ENCODE results near the gene CHN2.

Gene CHN2

DNA sequence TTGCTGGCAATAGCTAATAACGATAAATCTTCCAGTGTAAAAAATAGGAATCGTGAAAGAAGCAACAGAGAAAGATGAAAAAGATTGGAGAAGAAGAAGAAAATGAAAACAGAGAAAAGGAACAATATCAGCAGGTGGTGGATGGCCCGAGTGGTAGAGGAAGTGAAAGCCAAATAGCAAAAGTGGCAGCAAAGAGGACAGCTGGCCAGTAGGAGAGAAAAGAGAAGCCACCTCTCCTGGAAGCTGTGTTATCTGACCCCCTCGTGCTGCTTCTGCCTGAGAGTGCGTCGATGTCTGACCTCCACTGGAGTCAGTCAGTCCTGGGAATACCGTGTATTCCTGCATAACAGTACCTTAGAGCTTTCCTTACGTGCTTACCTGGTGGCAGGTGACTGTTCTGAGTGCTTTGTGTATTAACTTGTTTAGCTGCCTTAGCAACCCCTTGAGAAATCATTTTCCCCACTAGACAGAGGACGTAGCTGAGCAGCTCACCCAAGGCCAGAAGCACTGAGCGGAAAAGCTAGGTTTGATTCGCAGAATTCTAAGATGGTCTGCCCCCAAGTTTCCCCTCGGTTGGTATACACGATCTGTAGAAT lies 88.3 kb downstream of the CHN2 start:
- no peak for DNase-seq (ENCODE audit: low read depth in 2 of 2)

DNA sequence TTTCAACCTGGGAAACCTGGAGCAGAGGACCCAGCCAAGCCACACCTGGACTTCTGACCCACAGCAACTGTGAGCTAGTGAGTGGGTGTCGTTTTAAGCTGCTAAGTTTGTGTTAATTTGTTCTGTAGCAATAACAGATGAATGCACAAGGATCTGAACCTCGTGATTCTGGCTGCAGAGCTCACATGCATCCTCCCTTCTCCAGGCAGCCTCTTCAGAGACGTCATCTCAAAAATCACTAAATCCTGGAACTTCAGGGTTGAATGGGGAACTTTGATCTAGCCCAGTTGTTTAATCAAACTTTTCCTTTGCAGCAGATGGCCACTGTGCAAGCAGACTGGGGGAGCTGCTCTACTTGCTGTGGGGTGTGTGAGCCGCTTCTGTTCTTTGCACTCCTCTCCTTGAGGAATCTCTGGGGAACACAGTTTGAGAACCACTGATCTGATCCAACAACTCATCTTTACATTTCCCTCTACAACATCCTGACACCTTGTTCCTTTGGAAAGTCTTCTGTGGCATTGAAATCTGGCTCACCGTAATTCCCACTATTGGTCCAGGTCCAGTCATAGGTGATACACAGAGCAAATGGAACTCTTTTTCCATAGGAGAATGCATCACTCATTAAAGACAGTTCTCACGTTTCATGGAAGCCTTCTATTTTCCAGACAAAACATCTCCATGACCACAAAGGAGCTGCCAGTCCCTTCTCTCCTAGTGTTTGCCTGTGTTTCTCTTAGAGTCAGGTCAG lies 90.3 kb downstream of the CHN2 start:
- no peak for DNase-seq (ENCODE audit: low read depth in 2 of 2)

DNA sequence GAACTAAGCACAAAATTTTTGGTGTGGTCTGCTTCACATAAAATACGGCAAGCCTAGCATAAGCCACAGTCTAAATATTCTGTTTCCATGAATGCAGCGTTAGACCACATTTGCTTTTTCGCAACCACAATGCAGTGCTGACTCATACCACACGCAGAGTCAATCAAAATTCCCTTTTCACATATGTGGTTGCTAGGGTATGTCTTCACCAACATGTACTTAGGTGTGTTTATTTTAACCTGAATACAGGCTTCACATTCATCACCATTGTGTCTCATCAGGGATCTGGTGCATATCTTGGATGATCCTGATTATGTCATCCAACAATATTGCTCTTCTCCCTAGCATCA lies 90.8 kb downstream of the CHN2 start:
- DNase-seq (ENCODE audit: low read depth in 2 of 2), result peak in 1 of 2 donors; percentile 14

DNA sequence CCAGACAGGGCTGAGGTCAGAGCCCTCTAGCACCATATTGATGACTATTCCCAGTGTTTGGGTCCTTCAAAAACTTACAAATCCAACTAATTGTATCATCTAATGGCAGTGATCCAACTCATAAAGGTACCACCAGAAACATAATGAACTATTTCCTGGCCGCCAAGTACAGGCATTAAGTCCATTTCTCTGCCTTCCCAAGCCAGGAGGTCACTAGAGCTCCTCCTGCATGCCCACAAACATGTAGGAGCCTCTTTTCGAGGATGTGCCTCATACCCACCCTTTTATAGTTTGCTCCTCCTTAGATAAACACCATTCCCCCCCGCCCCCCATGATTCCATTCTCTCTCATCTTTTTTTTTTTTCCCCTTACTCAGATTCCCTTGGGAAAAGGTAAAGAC lies 91.3 kb downstream of the CHN2 start:
- no peak for DNase-seq (ENCODE audit: low read depth in 2 of 2)

DNA sequence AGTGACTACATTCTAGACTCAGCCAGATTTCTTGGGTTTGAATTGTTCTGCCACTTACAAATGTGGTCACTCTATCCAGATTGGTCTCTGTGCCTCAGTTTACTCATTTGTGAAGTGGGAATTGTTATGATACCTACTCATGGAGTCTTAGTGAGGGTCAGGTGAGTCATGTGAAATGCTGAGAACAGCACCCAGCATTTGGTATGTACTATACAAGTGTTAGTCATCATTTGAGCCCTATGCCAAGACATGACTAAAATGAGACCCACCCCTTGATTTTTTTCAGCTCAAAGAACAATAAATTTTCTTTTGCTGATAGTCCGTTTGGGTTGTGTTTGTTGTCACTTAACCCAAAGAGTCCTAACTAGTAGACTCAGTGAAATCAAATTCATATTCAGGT lies 92.8 kb downstream of the CHN2 start:
- no peak for DNase-seq (ENCODE audit: low read depth in 2 of 2)

DNA sequence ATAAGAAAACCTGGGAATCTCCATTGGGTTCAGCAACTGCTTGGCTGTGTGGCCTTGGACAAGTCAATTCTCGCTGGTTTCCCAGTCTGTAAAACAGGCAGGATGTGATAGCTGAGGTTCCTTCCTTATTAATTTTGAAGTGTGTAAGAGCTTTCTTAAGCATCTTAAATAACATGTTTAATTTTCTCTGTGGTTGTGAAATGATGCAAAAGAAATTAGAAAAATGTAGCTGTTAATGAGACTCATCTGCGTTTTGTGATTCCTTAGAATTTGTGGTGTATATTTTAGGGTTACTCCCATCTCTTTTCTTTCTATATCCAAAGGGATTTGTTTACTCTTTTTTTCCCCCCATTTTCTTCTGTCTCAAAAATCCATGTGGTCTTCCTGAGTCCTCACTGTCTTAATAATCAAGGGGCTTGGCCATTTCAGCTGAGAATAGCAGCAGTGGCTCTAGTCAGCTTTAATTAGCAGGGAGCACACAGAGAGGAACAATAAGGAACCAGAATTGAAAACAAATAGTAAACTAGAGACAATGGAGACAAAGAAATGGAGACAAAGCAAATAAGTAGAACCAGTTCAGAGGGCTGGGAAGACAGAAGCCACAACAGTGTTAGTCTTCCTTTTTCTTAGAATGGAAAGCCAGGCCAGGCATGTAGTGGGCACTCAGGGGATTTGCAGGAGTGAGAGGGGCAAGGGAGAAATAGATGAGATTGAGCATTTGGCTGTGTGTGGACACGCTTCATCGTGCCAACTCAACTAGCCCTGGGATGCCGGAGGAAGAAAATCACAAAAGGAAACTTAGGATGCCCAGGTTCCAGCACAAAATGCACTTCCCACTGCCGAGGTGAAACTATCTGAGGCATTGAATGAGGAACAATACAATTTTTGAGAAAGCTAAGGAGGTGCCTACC lies 93.9 kb downstream of the CHN2 start:
- no peak for DNase-seq (ENCODE audit: low read depth in 2 of 2)

DNA sequence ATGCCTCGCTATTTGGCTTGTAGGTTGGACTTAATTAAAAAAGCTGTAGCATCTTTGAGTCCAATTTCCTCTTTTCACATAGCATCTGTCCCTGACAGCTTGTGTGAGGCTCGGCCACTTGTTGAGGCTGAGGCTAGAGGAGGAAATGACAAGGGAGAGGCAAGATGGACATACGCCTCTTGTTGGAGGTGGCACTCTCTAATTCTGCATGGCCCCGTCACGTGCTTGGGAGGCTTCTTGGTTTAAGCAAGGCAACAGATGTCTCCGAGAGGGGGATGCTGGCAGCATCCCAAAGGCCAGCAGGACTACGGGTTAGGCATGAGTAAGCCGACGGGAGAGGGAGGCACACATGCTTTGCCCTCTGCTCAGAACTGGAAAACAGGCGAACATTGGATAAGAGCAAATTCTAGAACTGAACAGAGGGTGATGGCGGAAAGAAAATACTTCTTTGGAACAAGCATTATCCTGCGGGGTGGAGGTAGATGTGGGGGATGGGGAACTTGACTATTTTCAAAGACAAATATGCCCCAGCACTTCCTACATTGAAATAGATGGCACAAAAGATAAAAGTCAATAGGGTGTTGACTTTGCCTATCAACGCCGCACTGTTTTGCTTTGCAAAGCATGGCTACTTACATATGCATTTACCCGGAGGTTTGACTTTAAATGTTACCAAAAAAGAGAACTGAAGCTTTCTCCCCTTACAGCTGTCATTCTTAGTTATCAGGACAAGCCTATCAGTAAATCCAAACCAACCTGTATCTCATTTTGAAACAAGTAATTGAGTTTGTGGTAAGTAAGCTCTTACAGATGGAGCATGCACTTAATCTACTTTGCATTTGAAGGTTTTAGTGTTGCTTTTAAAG lies 94.8 kb downstream of the CHN2 start:
- DNase-seq (ENCODE audit: low read depth in 2 of 2), result no peak

DNA sequence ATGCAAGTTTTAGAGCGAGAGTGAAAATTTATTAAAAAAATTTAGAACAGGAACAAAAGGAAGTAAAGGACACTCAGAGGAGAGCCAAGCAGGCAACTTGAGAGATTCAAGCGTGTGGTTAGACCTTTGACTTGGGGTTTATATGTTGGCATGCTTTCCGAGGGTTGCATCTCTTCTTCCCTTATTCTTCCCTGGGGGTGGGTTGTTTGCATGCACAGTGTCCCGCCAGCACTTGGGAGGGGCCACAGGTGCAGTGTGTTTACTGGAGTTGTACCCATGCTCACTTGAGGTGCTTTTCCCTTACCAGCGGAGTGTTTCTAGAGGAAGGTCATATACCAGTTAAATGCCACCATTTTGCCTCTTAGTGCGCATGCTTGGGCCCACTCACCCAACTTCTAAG lies 96.3 kb downstream of the CHN2 start:
- no peak for DNase-seq (ENCODE audit: low read depth in 2 of 2)

DNA sequence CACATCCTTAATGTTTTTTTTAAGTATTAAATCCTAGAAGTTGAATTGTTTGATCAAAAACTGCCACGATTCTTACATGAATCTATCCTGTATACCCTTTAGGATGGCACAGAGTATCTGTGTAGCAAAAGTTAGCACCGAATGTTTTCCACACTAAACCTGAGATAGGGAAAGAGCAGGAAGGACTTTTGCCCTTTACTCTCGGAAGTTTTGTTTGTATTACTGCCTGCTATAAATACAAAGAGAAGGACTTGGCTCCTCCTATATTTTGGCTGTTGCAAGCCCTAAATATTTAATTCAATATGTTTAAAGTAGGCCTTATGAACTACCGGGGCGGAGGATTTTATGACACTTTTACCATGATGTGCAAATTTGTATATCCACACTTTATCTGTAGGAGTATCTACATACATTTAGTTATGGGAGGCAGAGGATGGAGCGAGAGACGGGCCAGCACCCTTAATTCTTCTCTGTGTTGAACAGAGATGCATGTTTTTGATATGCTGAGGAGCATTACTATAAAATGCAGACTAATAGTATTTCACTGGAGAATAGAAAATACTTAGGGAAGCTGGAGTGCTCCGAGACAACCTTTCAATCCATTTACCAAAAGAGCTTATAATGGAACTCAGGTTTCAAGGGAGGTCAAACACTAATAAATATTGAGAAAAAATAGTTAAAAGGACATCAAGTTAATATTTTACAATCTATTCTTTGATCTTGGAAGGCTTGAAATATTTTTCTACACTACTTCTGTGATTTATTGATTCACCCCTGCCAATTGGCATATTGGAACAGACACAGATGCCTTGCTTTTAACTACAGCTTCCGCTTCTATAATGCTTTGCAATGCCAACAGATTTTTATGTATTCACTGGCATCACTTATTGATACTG lies 97.4 kb downstream of the CHN2 start:
- DNase-seq (ENCODE audit: low read depth in 2 of 2), result no peak

DNA sequence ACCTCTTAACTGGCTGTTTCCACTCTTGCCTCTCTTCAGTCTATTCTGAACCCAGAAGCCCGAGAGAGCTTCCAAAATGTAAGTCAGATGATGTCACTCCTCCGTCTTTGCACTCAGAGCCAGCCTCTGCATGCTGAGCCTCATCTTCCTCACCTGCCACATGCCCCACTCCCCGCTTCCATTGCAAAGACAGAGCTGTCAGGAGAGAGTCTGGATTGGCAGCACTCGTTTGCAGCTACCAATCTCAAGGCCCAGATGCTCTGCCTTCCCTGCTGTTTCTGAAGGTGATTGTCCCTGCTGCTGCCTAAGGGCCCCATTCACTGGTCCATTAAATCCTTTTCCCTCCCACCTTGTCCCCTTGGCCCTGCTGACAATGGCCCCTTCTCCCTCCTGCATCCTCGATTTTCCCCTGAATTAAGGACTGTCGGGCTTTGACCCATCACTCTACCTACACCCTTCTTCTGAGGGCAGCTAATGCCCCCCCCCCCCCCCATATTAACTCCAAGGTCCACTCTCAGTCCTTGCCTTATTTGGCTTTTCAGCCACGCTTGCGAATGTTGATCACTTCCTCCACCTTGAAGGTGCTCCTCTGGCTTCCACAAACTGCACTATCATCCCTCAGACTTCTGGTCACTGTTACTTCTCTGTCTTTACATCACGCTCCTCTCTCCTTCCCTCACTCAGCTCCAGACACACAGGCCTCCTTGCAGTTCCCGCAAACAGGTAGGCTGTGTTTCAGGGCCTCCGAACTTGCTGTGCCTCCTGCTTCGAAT lies 98.5 kb downstream of the CHN2 start:
- no peak for DNase-seq (ENCODE audit: low read depth in 2 of 2)

DNA sequence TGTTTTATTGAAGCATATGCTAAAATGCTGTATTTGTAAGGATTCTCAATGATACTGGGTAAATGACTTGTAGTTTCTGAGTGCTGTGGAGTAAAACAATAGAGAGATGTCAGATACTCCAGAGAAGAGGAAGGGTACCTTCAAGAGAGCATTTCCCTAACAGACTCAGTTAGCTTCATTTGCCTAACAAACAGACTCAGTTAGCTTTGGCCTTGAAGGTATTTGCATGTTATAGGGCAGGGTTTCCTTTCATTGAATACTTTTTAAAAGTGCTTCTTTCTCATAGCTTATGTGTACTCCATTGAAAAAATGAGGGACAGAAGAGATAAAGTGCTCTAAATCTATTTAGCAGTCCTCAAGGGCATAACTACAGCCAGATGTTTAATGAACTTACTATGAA lies 101.8 kb downstream of the CHN2 start:
- DNase-seq (ENCODE audit: low read depth in 2 of 2), result no peak

DNA sequence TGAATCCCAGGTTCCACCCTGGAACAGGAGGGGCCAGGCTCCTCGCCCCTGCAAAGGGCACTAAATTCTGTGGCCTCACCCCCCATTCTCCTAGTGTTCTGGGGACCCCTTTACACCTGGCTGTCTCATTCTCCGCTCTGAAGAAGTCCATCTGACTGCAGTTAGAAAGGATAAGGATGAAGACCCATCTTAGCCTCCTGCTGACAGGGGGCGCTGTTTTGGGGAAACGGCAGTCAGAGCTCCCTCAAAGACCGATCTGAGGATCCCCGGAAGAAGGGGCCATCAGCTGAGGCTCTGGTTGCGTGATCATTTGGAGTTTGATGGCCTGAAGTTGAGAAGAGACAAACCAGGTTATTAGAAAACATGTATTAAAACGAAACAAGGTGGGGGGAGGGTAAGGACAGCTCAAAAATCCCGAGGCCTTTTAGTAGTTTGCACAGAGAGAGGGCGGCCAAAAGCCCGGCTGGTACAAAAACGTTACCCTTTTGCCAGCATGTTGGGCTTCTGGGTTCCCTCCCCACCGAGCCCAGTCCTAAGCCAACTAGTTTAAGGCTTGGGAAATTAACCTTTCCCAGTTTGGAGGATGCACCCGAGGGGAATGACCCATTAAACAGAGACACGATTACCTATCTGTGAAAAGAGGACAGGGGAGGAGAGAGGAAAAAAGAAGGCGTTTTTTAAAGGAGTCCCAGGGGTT lies 102.8 kb downstream of the CHN2 start:
- DNase-seq (ENCODE audit: low read depth in 2 of 2), result no peak

DNA sequence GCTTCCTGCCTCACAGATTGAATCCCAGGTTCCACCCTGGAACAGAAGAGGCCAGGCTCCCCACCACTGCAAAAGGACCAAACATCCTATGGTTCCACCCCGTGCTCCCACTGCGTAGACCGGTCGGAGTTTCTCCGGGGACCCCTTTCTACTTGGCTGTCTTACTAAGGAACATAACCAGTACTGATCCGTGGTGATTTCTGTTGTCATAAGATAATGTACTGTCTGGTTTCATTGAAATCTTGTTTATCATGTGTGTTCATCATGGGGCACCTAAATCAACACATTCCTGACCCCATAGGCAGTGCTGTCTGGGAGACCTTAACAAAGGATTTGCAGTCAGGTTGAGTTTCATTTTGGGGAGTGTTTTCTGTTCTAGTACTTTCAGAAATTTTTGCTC lies 104.5 kb downstream of the CHN2 start:
- no peak for DNase-seq (ENCODE audit: low read depth in 2 of 2)

DNA sequence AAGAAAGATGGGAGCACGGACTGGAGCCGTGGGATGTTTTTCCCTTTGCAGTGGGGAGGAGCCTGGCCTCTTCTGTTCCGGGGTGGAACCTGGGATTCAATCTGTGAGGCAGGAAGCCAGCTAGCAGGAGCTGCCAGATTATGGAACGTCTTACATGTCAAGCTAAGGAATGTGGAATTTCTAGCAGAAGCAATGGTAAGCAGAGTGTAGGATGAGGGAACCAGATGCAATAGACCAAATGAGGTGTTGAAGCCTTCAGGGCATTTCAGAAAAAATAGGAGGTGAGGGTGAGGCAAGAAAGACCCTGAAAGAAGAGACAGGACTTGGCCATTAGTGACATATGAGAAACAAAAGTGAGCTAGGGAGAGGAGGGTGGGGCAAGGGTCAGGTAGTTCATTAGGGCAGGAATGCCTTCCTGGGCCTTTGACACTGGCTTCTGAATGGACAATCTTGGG lies 105.5 kb downstream of the CHN2 start:
- DNase-seq (ENCODE audit: low read depth in 2 of 2), result no peak

DNA sequence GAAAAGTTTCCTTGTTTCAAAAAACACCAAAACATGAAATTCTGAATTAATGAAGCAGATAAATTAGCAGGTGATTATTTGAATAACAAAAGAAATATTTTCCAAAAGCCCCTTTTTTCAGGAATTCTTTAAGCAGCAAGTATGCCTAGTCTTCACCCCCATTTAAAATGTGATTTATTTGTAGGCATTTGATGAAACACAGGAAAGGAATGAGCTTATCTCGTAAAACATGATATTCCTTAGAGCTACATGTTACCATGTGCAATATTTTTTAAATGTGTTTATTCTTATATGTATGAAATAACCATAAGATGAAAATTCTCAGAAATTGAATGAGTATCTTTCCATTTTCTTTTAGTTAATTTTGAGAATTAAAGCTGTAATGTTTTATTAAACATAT lies 106.1 kb downstream of the CHN2 start:
- no peak for DNase-seq (ENCODE audit: low read depth in 2 of 2)

DNA sequence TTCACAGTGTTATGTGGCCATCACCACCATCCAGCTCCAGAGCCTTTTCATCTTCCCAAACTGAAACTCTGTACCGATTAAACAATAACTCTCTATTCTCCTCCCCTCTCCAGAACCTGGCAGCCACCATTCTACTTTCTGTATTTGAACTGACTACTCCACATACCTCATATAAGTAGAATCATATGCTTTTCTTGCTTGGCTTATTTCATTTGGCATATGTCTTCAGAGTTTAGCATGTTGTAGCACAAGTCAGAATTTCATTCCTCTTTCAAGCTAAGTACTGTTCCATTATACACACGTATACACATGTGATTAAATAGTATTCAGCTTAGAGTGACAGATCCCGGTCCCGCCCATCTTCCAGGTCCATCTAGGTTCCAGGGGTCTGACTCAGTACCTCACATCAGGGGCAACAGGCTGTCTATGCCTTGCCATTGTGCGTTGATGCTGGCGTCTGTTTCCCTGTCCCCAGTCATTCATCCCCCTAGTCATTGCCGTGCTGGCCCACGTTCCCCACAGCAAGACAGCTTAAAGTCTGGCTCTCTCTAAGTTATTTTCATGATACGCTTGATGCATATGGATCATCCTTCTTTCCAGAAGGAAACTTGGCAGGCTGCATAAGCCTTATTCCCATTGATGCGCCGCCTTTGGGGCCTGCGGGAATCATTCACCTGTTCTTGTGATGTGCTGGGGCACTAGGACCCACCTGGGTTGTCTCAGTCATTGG lies 108.3 kb downstream of the CHN2 start:
- DNase-seq (ENCODE audit: low read depth in 2 of 2), result no peak

DNA sequence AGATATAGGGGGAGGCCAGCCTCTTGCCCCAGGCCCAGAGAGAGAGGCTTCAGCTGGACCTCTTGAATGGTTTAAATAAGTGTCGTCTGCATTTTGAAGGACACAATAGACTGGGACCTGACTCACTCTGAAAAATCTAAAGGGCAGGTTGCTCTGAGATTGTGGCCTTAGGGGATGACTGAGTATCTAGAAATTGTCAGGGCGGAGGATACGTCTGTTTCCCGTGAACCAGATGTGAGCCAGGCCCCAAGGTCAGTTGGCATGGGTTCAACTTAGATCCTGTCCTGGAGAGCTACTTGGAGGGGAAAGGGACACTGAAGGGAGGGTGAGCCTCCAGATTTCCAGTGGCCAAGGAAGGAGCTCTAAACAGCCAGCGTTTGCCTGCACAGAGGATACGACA lies 110.2 kb downstream of the CHN2 start:
- DNase-seq (ENCODE audit: low read depth in 2 of 2), result no peak

DNA sequence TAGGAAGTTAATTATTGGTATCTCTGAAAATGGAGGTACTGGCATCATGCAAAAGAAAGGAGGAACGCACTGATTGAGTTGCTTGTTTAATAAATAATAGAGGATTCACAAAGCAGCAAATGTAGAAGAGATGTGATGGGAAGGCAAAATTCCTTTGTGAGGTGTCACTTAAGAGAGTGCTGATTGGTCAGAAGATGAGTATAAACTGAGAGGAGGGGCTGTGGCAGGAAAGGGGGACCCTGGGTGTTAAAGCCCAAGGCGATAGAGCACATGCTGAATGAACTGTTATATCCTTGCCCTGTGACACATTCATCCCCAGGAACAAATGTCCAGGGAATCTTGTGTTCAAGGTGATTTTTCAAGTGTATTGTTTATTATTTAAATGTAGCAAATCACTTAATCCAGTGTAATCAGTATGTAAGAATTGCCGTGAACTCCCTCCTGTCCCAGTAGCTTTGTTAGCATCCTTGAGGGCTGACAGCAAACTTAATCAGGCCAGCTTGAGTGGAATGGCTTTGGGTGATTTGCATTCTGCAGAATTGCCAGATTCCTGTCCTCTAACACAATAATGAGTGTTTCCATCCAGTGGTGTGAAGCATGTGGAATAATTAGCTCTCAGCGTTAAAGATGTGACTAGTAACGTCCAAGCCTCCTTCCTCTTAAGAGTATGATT lies 111.9 kb downstream of the CHN2 start:
- no peak for DNase-seq (ENCODE audit: low read depth in 2 of 2)
